Spleen (tissue), 11 donors: ENCODE measurements around the gene ANXA7. TPM values are rescaled to one million over a fixed set of nuclear protein-coding genes. Genes with fewer than 3 reads are reported as not detected.

Experiments
- DNase-seq: peaks from one replicate; pipeline ENCODE4 v3.0.0-alpha.2; 2020
- H3K27ac ChIP-seq, 8 donors: fragments of 200-600 bp; sonication (generic) in 7 of 8; 1 replicate in 4 of 8; 2 replicates in 4 of 8; pipeline versions ENCODE4 v1.5.0 to v1.8.0; 2016 to 2021; ENCODE audit warnings: inconsistent platforms in 4 of 8, mild to moderate bottlenecking in 4 of 8, moderate library complexity in 1 of 8
- H3K27me3 ChIP-seq, 7 donors: fragments of 200-600 bp; sonication (generic) in 6 of 7; replicated peaks in 1 of 7; 1 replicate in 4 of 7; 2 replicates in 3 of 7; pipeline versions ENCODE4 v1.5.0 to v1.8.0; 2016 to 2021; ENCODE audit warnings: inconsistent platforms in 3 of 7, mild to moderate bottlenecking in 1 of 7
- H3K36me3 ChIP-seq, 6 donors: fragments of 200-600 bp; sonication (generic) in 5 of 6; 1 replicate in 4 of 6; 2 replicates in 2 of 6; pipeline versions ENCODE4 v1.5.0 to v1.8.0; 2016 to 2021; ENCODE audit warnings: inconsistent platforms in 2 of 6
- H3K4me1 ChIP-seq, 6 donors: fragments of 200-600 bp; sonication (generic) in 5 of 6; 1 replicate in 3 of 6; 2 replicates in 3 of 6; pipeline versions ENCODE4 v1.5.0 to v1.8.0; 2016 to 2021; ENCODE audit warnings: inconsistent platforms in 3 of 6
- H3K4me3 ChIP-seq, 8 donors: fragments of 200-600 bp; sonication (generic) in 7 of 8; 1 replicate in 4 of 8; 2 replicates in 4 of 8; pipeline versions ENCODE4 v1.5.0 to v1.8.0; 2016 to 2021; ENCODE audit warnings: inconsistent platforms in 4 of 8, mild to moderate bottlenecking in 4 of 8, moderate library complexity in 2 of 8
- H3K9me3 ChIP-seq, 8 donors: fragments of 200-600 bp; sonication (generic) in 7 of 8; 1 replicate in 4 of 8; 2 replicates in 4 of 8; pipeline versions ENCODE4 v1.5.0 to v1.8.0; 2016 to 2021; ENCODE audit warnings: inconsistent platforms in 4 of 8
- CTCF ChIP-seq, 11 experiments: fragments of 200-600 bp in 7 of 11; fragments of 450-650 bp in 4 of 11; sonication (generic) in 4 of 11; IDR thresholded peaks in 8 of 11; conservative IDR thresholded peaks in 3 of 11; 1 replicate in 7 of 11; 2 replicates in 4 of 11; pipeline versions ENCODE4 v1.4.0 to v1.8.0; 2016 to 2021; ENCODE audit warnings: antibody characterized with exemption in 11 of 11, inconsistent platforms in 4 of 11, mild to moderate bottlenecking in 1 of 11
- POLR2A ChIP-seq, 3 donors: fragments of 450-650 bp; IDR thresholded peaks; one replicate each; pipeline ENCODE4 v1.5.1; 2017; ENCODE audit warnings: antibody characterized with exemption in 3 of 3, mild to moderate bottlenecking in 1 of 3
- POLR2AphosphoS5 ChIP-seq, 3 donors: sonication (generic); formaldehyde crosslinking; IDR thresholded peaks; one replicate each; pipeline ENCODE4 v1.5.1; 2017; ENCODE audit warnings: antibody characterized with exemption in 3 of 3
- WGBS, 5 donors: extraction: QIAGEN DNeasy Blood & Tissue Kit in 3 of 5; methylation state at CpG; one replicate each; pipeline versions ENCODE4 v1.1.5 to v1.1.7; 2013 to 2018; 5-methylcytosine and 5-hydroxymethylcytosine counted together
- intact Hi-C: fragments of 100-400 bp; cut with DNase I; formaldehyde crosslinking; loops from one replicate; pipeline ENCODE4 v1.15.0; 2023; ENCODE audit warnings: low total_unique reads
- polyA plus RNA-seq, 3 donors: library from polyadenylated mRNA; stranded (reverse); fragments of 200-250 nt; gene quantifications; one replicate each; pipeline ENCODE4 v1.2.1, GENCODE V29; 2013
- total RNA-seq, 7 donors: library from RNA; depleted of rRNA in 3 of 7; stranded (reverse); fragments of >200 nt in 3 of 7; fragmentation: NEBNext Ultra II Directional in 4 of 7; extraction: Animal tissue kit (Norgen Biotek cat#: 25700) in 4 of 7; gene quantifications; one replicate each; pipeline versions ENCODE4 v1.1.0 to v1.2.1, GENCODE V29; 2016 to 2021
- donor health status: healthy with polysubstance abuse.
- donor health status: DM: no; HTN: no; CAD: no; lungs with moderate emphysema.
- donor health status: DM: no; HTN: no; CAD: no.
- donor health status: Bipolar disorder and iron deficiency.
- donor health status: healthy.
- donor health status: DM: no; HTN: no; CAD: no.
- donor health status: DM: yes; HTN: yes; CAD: no.

The ANXA7 gene
- total and polyA plus RNA-seq, 10 donors: 40.1 to 118 (median 93.8) TPM

- Histone ChIP-seq H3K36me3 (peaks cover 0 to 91% (median 32%) of the 10 kb centered on the region in 6 donors), H3K27ac (no peak overlapping the region), H3K9me3 (no peaks in the 10 kb centered on the region), H3K4me1 (no peaks in the 10 kb centered on the region), H3K27me3 (no peaks in the 10 kb centered on the region), H3K4me3 (no peak overlapping the region)
- DNase-seq: no peak
- TF ChIP-seq CTCF (IDR thresholded peaks at IDR 0.05 in 8 of 11, conservative IDR thresholded peaks at IDR 0.05 in 3 of 11) (no peak), POLR2AphosphoS5 (IDR thresholded peaks at IDR 0.05) (no peak), POLR2A (IDR thresholded peaks at IDR 0.05) (no peak)
- intact Hi-C loops: no loop called here
- WGBS, 5 donors: 44 to 67% (median 55%) methylated on average over 1 of the region's 1 CpG
Observed at GRCh38 chr10:73444457-73444856, 30.6 kb upstream of the ANXA7 start.

DNA sequence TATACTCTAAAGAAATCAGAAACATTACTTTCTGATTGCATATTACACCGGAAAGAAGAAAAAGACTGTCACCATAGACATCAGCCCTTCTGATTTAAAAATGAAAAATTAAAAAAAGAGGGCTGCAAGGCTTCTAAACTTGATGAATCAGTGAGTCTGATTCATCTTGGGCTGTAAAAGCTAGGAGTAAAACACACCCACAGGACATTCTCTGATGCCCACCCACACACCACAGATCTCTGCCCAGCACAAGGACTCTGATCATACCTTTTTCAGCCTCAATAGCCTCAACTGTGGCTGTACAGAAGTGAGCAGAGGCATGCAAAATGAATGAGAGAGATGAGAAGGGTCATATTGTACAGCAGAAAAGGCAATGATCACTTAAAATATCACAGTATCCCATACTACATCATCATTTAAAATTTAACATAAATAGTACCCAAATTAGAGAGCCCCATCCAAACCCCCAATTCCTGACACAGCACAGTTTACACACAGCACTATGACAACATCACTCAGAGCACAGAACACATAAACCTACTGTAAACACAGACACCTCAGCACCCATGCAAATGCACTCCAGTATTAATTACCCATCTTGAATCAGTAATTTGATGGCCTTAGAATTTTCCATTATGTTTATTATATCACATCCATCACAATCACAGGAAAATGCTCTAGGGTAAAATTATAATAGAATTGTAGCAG is 25.9 kb upstream of the ANXA7 start:
- 84 to 100% (median 88%) methylated on average over 1 of the region's 1 CpG for WGBS, 5 donors
- Histone ChIP-seq H3K27ac (no peak overlapping the region), H3K27me3 (no peaks in the 10 kb centered on the region), H3K4me1 (no peaks in the 10 kb centered on the region), H3K36me3 (peaks cover 0 to 90% (median 37%) of the 10 kb centered on the region in 6 donors), H3K4me3 (no peak overlapping the region), H3K9me3 (no peaks in the 10 kb centered on the region)
- no peak for DNase-seq
- intact Hi-C loops: no loop called here
- no peak for TF ChIP-seq CTCF (IDR thresholded peaks at IDR 0.05 in 8 of 11, conservative IDR thresholded peaks at IDR 0.05 in 3 of 11)

- peaks cover 0 to 90% (median 35%) of the 10 kb centered on the region in 6 donors for H3K36me3 ChIP-seq
- TF ChIP-seq POLR2AphosphoS5 (IDR thresholded peaks at IDR 0.05) (no peak), POLR2A (IDR thresholded peaks at IDR 0.05) (no peak), CTCF (IDR thresholded peaks at IDR 0.05 in 8 of 11, conservative IDR thresholded peaks at IDR 0.05 in 3 of 11) (no peak)
- 89 to 100% (median 98%) methylated on average over 1 of the region's 1 CpG for WGBS, 5 donors
- H3K27ac ChIP-seq: no peak overlapping the region
- no peak for DNase-seq
- intact Hi-C loops: no loop called here
- H3K4me3 ChIP-seq: no peak overlapping the region
- no peaks in the 10 kb centered on the region for H3K9me3 ChIP-seq
- H3K4me1 ChIP-seq: no peaks in the 10 kb centered on the region
- no peaks in the 10 kb centered on the region for H3K27me3 ChIP-seq
Observed at GRCh38 chr10:73439055-73439454, 25.2 kb upstream of the ANXA7 start.

GRCh38 chr10:73433538-73433867 is 19.6 kb upstream of the ANXA7 start, which contains the start of gene MSS51:
Gene MSS51, minus strand, starts transcription at chr10:73433561. Its CDS starts 5,277 bp downstream, at chr10:73428284.
- intact Hi-C loops: no loop called here
- Histone ChIP-seq H3K9me3 (no peaks in the 10 kb centered on the region), H3K36me3 (peaks cover 0 to 74% (median 25%) of the 10 kb centered on the region in 6 donors), H3K4me3 (no peak within 1 kb of the TSS), H3K27me3 (no peaks in the 10 kb centered on the region), H3K27ac (no peak within 1 kb of the TSS), H3K4me1 (no peaks in the 10 kb centered on the region)
- TF ChIP-seq POLR2A (IDR thresholded peaks at IDR 0.05) (no peak), POLR2AphosphoS5 (IDR thresholded peaks at IDR 0.05) (no peak), CTCF (IDR thresholded peaks at IDR 0.05 in 8 of 11, conservative IDR thresholded peaks at IDR 0.05 in 3 of 11) (no peak)
- DNase-seq: no peak
